Heart left ventricle (tissue), 13 donors: ENCODE results near the gene MAPT.

ENCODE experiments used
- CTCF ChIP-seq, 12 donors: fragments of 200-600 bp; sonication (generic) in 4 of 12; IDR thresholded peaks; one replicate each; pipeline versions ENCODE4 v1.5.0 to v1.8.0; 2018 to 2022; ENCODE audit warnings: antibody characterized with exemption in 12 of 12, mild to moderate bottlenecking in 5 of 12
- POLR2A ChIP-seq, 2 donors: fragments of 450-650 bp; IDR thresholded peaks; one replicate each; pipeline ENCODE4 v1.6.1; 2017; ENCODE audit warnings: antibody characterized with exemption in 2 of 2, mild to moderate bottlenecking in 2 of 2, moderate library complexity in 2 of 2
- donor health status: ischemic (EF 13 %, LVEDD 7.1; RV severe dilation, severe dysfunction).
- donor health status: DM: no; HTN: yes; CAD: no.
- donor health status: DM: no; HTN: no; CAD: no.
- donor health status: ischemic (EF 25% LVEDD 6.9; RV normal size, moderate dysfunction).
- donor health status: ischemic (EF 25% LVEDD 5.7; RV mildly dilated, moderate dysfunction).
- donor health status: ischemic (EF 35%, LVEDD 5.7; RV mildly dilated, moderate dysfunction).
- donor health status: nonischemic (EF 11% LVEDD 7.7; RV severe dilation, severe dysfunction).
- donor health status: DM: yes; HTN: yes; CAD: no.
- donor health status: PGD.
- donor health status: ischemic (EF 29% LVEDD 5.4; RV normal size, mild dysfunction).
- donor health status: nonischemic (EF 23%, LVEDD 6.1; RV moderate dilation, normal function).

- no peak for TF ChIP-seq CTCF (IDR thresholded peaks at IDR 0.05)
- no peak for TF ChIP-seq POLR2A (IDR thresholded peaks at IDR 0.05)
Observed at GRCh38 chr17:45850011-45850410, 44.3 kb upstream of the MAPT start.
